CD14-positive monocyte (primary cell): ENCODE measurements around the gene PSMD13. TPM values are rescaled to one million over a fixed set of nuclear protein-coding genes. Genes with fewer than 3 reads are reported as not detected.
A peak's percentile ranks its signal among the peaks of the same experiment; 100 is the strongest.

Source experiments
- DNase-seq, 3 donors: peaks; one replicate each; pipeline ENCODE4 v3.0.0-alpha.2; 2011 to 2022
- H2AFZ ChIP-seq: 2 replicates; pipeline ENCODE4 v1.6.0; 2012; ENCODE audit warnings: mild to moderate bottlenecking, low read depth, low read length, inconsistent platforms; ENCODE audit not compliant: insufficient read depth, poor library complexity, severe bottlenecking
- H3K27ac ChIP-seq, 2 donors: 1 replicate in 1 of 2; 2 replicates in 1 of 2; pipeline ENCODE4 v1.5.1; 2012 to 2013; ENCODE audit warnings: low read length in 2 of 2, control low read depth in 1 of 2, inconsistent platforms in 1 of 2, low read depth in 1 of 2, mild to moderate bottlenecking in 1 of 2
- H3K27me3 ChIP-seq, 2 donors: one replicate each; pipeline versions ENCODE4 v1.6.0 to v1.6.1; 2011 to 2013; ENCODE audit warnings: low read length in 2 of 2; ENCODE audit not compliant: control insufficient read depth in 2 of 2, insufficient read depth in 2 of 2
- H3K36me3 ChIP-seq, 2 donors: replicated peaks in 1 of 2; 1 replicate in 1 of 2; 2 replicates in 1 of 2; pipeline versions ENCODE4 v1.5.1 to v1.6.1; 2012 to 2013; ENCODE audit warnings: low read length in 2 of 2, control low read depth in 1 of 2, inconsistent platforms in 1 of 2, mild to moderate bottlenecking in 1 of 2; ENCODE audit not compliant: insufficient read depth in 2 of 2, control insufficient read depth in 1 of 2
- H3K4me1 ChIP-seq, 2 donors: 1 replicate in 1 of 2; 2 replicates in 1 of 2; pipeline versions ENCODE4 v1.5.1 to v1.6.1; 2012 to 2013; ENCODE audit warnings: low read length in 2 of 2, control low read depth in 1 of 2, inconsistent platforms in 1 of 2, mild to moderate bottlenecking in 1 of 2, moderate library complexity in 1 of 2; ENCODE audit not compliant: insufficient read depth in 2 of 2, control insufficient read depth in 1 of 2
- H3K4me2 ChIP-seq: replicated peaks from 2 replicates; pipeline ENCODE3; 2012; ENCODE audit warnings: low read length, moderate library complexity, mild to moderate bottlenecking; ENCODE audit not compliant: poor library complexity, severe bottlenecking; ENCODE audit errors: extremely low read depth
- H3K4me3 ChIP-seq, 3 experiments: fragments of 200-600 bp in 1 of 3; sonication (generic) in 1 of 3; replicated peaks in 1 of 3; 1 replicate in 2 of 3; 2 replicates in 1 of 3; pipeline ENCODE4 v1.5.1; 2011 to 2013; ENCODE audit warnings: low read length in 3 of 3, mild to moderate bottlenecking in 3 of 3, control low read depth in 2 of 3, low read depth in 2 of 3, inconsistent platforms in 1 of 3, moderate library complexity in 1 of 3
- H3K79me2 ChIP-seq: 2 replicates; pipeline ENCODE4 v1.6.0; 2012; ENCODE audit warnings: mild to moderate bottlenecking, control low read depth, inconsistent platforms, low read length, moderate library complexity; ENCODE audit not compliant: insufficient read depth
- H3K9ac ChIP-seq: 2 replicates; pipeline ENCODE4 v1.6.0; 2017; ENCODE audit warnings: low read length, mild to moderate bottlenecking; ENCODE audit not compliant: insufficient read depth, poor library complexity, severe bottlenecking
- H3K9me3 ChIP-seq, 2 donors: replicated peaks in 1 of 2; 1 replicate in 1 of 2; 2 replicates in 1 of 2; pipeline versions ENCODE4 v1.5.1 to v1.6.1; 2012 to 2013; ENCODE audit warnings: low read length in 2 of 2, control low read depth in 1 of 2; ENCODE audit not compliant: control insufficient read depth in 1 of 2, insufficient read depth in 1 of 2
- H4K20me1 ChIP-seq: 2 replicates; pipeline ENCODE4 v1.6.0; 2012; ENCODE audit warnings: mild to moderate bottlenecking, low read length, control low read depth, moderate library complexity; ENCODE audit not compliant: insufficient read depth
- H3K27ac Mint-ChIP-seq, 7 donors: one replicate each; pipeline ENCODE4 v1.8.0; 2020; ENCODE audit warnings: mild to moderate bottlenecking in 7 of 7, mixed read lengths in 7 of 7, moderate library complexity in 6 of 7, inconsistent platforms in 2 of 7
- H3K27me3 Mint-ChIP-seq, 3 donors: one replicate each; pipeline ENCODE4 v1.8.0; 2021 to 2022; ENCODE audit warnings: low read depth in 3 of 3, mild to moderate bottlenecking in 3 of 3, mixed read lengths in 3 of 3, moderate library complexity in 3 of 3, inconsistent platforms in 1 of 3
- H3K36me3 Mint-ChIP-seq, 2 donors: one replicate each; pipeline ENCODE4 v1.8.0; 2020; ENCODE audit warnings: mixed read lengths in 2 of 2, inconsistent platforms in 1 of 2, mild to moderate bottlenecking in 1 of 2
- H3K4me1 Mint-ChIP-seq: one replicate; pipeline ENCODE4 v1.8.0; 2020; ENCODE audit warnings: mild to moderate bottlenecking, mixed read lengths
- H3K4me3 Mint-ChIP-seq, 2 donors: one replicate each; pipeline ENCODE4 v1.8.0; 2020; ENCODE audit warnings: mild to moderate bottlenecking in 2 of 2, mixed read lengths in 2 of 2, moderate library complexity in 1 of 2
- H3K9me3 Mint-ChIP-seq, 7 donors: one replicate each; pipeline ENCODE4 v1.8.0; 2020 to 2022; ENCODE audit warnings: mixed read lengths in 7 of 7, mild to moderate bottlenecking in 6 of 7, moderate library complexity in 6 of 7, inconsistent platforms in 2 of 7
- WGBS: methylation state at CpG from one replicate; pipeline ENCODE4 v1.1.5; 2013; ENCODE audit warnings: missing lambda C conversion rate; ENCODE audit not compliant: insufficient coverage; 5-methylcytosine and 5-hydroxymethylcytosine counted together
- intact Hi-C, 2 donors: fragments of 100-400 bp; cut with micrococcal nuclease; formaldehyde crosslinking; loops; one replicate each; pipeline versions ENCODE4 v1.15.0 to v1.15.1; 2023
- polyA plus RNA-seq, 3 donors: library from polyadenylated mRNA; depleted of rRNA in 1 of 3; unstranded in 2 of 3; stranded (reverse) in 1 of 3; fragments of 300-500 nt in 2 of 3; fragments of >200 nt in 1 of 3; fragmentation: Illumina TruSeq in 2 of 3; gene quantifications; 1 replicate in 2 of 3; 2 replicates in 1 of 3; pipeline ENCODE4 v1.2.3, GENCODE V29; 2012 to 2021
- TF ChIP-seq, protein P1 (sequence below): fragments of 200-600 bp; IDR thresholded peaks from one replicate; pipeline ENCODE4 v1.8.0; 2022; ENCODE audit warnings: antibody characterized with exemption, mild to moderate bottlenecking

The PSMD13 gene
- polyA plus RNA-seq, 3 donors, result 136 to 272 (median 218) TPM

- H3K4me3 ChIP-seq, result no peak overlapping the region
- no peak overlapping the region for H2AFZ ChIP-seq
- no peak overlapping the region for H3K9ac ChIP-seq
- peaks cover 0 to 2% (median under 1%) of the 10 kb centered on the region in 7 donors for H3K9me3 Mint-ChIP-seq
- peaks cover 41 to 45% of the 10 kb centered on the region in 2 donors for H3K4me1 ChIP-seq
- DNase-seq, result peak in 1 of 3 donors; percentile 2
- no peaks in the 10 kb centered on the region for H3K36me3 ChIP-seq
- H3K4me3 Mint-ChIP-seq, result no peak overlapping the region
- no peaks in the 10 kb centered on the region for H3K79me2 ChIP-seq
- H4K20me1 ChIP-seq, result no peaks in the 10 kb centered on the region
- peak overlapping the region in 1 of 2 donors; percentile 100 for H3K27ac ChIP-seq
- intact Hi-C loops, result no loop called here
- H3K27me3 ChIP-seq, result no peaks in the 10 kb centered on the region
- H3K4me2 ChIP-seq, result no peak overlapping the region
- peaks cover 41% of the 10 kb centered on the region for H3K4me1 Mint-ChIP-seq
- H3K27ac Mint-ChIP-seq, result no peak overlapping the region
- H3K36me3 Mint-ChIP-seq, result peaks cover 0 to 2% of the 10 kb centered on the region in 2 donors
- WGBS, result 100% methylated on average over 5 of the region's 8 CpGs
- TF ChIP-seq, protein P1, sequence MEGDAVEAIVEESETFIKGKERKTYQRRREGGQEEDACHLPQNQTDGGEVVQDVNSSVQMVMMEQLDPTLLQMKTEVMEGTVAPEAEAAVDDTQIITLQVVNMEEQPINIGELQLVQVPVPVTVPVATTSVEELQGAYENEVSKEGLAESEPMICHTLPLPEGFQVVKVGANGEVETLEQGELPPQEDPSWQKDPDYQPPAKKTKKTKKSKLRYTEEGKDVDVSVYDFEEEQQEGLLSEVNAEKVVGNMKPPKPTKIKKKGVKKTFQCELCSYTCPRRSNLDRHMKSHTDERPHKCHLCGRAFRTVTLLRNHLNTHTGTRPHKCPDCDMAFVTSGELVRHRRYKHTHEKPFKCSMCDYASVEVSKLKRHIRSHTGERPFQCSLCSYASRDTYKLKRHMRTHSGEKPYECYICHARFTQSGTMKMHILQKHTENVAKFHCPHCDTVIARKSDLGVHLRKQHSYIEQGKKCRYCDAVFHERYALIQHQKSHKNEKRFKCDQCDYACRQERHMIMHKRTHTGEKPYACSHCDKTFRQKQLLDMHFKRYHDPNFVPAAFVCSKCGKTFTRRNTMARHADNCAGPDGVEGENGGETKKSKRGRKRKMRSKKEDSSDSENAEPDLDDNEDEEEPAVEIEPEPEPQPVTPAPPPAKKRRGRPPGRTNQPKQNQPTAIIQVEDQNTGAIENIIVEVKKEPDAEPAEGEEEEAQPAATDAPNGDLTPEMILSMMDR, result no peak
- peaks cover 0 to under 1% of the 10 kb centered on the region in 2 donors for H3K9me3 ChIP-seq
- peaks cover 0 to 7% (median 0%) of the 10 kb centered on the region in 3 donors for H3K27me3 Mint-ChIP-seq
These were observed 34.5 kb downstream of the PSMD13 start for GRCh38 chr11:271319-271715.

DNA sequence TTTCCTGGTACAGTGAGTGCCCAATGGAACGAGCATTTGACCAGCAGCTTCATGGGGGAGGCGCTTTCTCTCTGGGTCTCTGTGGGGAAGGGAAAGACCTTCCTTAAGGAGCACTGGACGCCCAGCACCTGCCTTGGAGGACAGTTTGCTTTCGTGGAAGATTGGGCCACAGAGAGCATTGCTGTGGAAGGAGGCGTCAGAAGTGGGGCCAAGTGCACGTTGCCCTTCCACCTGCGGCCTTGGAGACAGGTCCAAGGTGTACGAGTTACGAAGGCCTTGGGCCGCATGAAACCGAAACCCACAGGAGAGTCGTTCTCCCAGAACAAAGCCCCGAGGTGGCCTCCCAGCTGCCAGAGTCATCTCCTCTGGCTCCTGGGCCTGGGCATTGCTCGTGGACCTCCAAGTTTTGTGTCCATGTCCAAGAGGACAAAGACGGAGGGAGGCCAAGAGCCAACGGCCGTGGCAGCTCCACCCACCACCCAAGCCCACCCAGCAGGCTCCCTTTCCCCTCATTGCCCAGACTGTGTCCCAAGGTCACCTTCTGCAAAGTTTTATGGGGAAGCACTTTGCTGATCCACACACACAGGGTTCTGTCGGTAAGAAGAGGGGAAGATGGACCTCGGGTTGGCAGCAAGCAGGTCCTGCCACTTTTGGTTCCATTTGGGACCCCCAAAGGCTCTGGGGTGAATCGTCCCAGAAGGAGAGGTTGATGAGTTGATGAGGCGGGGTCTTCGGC is 35.6 kb downstream of the PSMD13 start:
- no peaks in the 10 kb centered on the region for H3K9me3 ChIP-seq
- peaks cover 41 to 45% of the 10 kb centered on the region in 2 donors for H3K4me1 ChIP-seq
- no peaks in the 10 kb centered on the region for H3K36me3 ChIP-seq
- Mint-ChIP-seq H3K9me3 (peaks cover 0 to 6% (median 3%) of the 10 kb centered on the region in 7 donors), H3K4me3 (no peak overlapping the region), H3K4me1 (peaks cover 39% of the 10 kb centered on the region), H3K27ac (peak overlapping the region in 1 of 7 donors; percentile 3), H3K36me3 (peaks cover 0 to 7% of the 10 kb centered on the region in 2 donors), H3K27me3 (peaks cover 7 to 9% (median 7%) of the 10 kb centered on the region in 3 donors)
- H3K9ac ChIP-seq, result no peak overlapping the region
- TF ChIP-seq, protein P1, result no peak
- no peak overlapping the region for H3K4me2 ChIP-seq
- no peak overlapping the region for H2AFZ ChIP-seq
- no peak overlapping the region for H3K4me3 ChIP-seq
- no peaks in the 10 kb centered on the region for H4K20me1 ChIP-seq
- no peak overlapping the region for H3K27ac ChIP-seq
- 91% methylated on average over 20 of the region's 22 CpGs for WGBS
- H3K27me3 ChIP-seq, result peaks cover 0 to 3% of the 10 kb centered on the region in 2 donors
- intact Hi-C loops, result no loop called here
- H3K79me2 ChIP-seq, result no peaks in the 10 kb centered on the region
- no peak for DNase-seq
